Left forelimb (tissue), 1 donor: ENCODE results near the gene PPP1R7.
"Not testable (repeated sequence)": the region's sequence is repeated elsewhere in the genome, so short reads cannot be mapped to it uniquely, and the experiment has no call there.

Experiments
- DNase-seq: peaks from one replicate; pipeline ENCODE4 v3.0.0-alpha.2; 2018; ENCODE audit warnings: low spot score

The PPP1R7 gene, protein sequence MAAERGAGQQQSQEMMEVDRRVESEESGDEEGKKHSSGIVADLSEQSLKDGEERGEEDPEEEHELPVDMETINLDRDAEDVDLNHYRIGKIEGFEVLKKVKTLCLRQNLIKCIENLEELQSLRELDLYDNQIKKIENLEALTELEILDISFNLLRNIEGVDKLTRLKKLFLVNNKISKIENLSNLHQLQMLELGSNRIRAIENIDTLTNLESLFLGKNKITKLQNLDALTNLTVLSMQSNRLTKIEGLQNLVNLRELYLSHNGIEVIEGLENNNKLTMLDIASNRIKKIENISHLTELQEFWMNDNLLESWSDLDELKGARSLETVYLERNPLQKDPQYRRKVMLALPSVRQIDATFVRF

DNA sequence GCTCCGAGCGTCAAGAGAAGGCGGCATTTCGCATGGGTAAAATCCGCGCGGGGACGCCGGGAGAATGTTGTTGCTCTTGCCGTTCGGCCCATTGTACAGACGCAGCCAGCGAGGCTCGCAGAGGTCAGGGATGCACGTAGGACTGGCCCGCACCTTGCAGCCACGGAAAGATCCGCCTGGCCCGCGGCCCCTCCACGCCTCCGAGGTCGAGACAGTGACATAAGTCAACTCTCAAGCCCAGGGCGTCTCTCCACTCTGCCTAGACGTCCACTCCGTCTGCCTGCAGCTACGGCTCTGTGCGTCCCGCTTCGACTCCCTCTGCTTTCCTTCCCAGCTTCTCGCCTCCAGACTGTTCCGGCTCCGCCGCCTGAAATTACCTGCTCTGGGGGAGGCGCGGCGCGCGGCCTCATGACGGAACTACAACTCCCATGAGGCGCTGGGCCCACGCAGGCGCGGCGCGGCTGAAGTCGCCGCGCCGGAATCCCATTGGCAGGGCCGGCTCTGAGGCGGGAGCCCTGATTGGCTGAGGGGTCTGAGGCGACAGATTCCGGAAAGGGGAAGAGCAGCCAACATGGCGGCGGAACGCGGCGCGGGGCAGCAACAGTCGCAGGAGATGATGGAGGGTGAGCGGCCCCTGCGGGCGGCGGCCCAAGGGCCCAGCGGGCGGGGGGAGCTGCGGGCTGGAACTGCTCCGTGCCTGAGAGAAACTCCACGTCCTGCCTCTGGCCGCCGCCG, at the start of gene PPP1R7:
Gene PPP1R7 (plus strand): TSS at position 543 of the 735 bp plus-strand sequence. CDS start 29 bp downstream, at position 572.
- peak; percentile 94 for DNase-seq

GRCh38 chr2:241102239-241102803, 47.9 kb upstream of the PPP1R7 start, which contains the start of gene MTERF4:
Gene MTERF4, minus strand, starts transcription at chr2:241102287. Its CDS starts 14 bp downstream, at chr2:241102273.
- DNase-seq = peak; percentile 93

DNA sequence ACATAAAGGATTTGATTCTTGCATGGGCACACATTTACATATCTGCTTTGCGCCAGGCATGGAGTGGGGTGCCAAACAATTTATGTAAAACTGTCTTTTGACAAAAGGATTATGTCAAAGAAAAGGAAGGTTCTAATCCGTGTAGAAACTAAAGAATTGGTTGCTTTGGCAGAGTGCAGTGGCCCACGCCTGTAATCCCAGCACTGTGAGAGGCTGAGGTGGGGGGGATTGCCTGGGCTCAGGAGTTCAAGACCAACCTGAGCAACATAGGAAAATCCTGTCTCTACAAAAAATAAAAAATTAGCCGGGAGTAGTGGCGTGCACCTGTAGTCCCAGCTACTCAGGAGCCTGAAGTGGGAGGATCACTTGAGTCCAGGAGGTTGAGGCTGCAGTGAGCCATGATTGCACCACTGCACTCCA, 47.1 kb upstream of the PPP1R7 start:
- DNase-seq = peak; percentile 22

- DNase-seq = not testable (repeated sequence)
These were observed 45.7 kb upstream of the PPP1R7 start for GRCh38 chr2:241104611-241105010.

- peak; percentile 48 for DNase-seq
These were observed 44.6 kb upstream of the PPP1R7 start for GRCh38 chr2:241105641-241106040.

GRCh38 chr2:241107031-241107783, 43.1 kb upstream of the PPP1R7 start:
- peak; percentile 53 for DNase-seq

GRCh38 chr2:241108271-241109209, 41.7 kb upstream of the PPP1R7 start:
- peak; percentile 46 for DNase-seq

DNA sequence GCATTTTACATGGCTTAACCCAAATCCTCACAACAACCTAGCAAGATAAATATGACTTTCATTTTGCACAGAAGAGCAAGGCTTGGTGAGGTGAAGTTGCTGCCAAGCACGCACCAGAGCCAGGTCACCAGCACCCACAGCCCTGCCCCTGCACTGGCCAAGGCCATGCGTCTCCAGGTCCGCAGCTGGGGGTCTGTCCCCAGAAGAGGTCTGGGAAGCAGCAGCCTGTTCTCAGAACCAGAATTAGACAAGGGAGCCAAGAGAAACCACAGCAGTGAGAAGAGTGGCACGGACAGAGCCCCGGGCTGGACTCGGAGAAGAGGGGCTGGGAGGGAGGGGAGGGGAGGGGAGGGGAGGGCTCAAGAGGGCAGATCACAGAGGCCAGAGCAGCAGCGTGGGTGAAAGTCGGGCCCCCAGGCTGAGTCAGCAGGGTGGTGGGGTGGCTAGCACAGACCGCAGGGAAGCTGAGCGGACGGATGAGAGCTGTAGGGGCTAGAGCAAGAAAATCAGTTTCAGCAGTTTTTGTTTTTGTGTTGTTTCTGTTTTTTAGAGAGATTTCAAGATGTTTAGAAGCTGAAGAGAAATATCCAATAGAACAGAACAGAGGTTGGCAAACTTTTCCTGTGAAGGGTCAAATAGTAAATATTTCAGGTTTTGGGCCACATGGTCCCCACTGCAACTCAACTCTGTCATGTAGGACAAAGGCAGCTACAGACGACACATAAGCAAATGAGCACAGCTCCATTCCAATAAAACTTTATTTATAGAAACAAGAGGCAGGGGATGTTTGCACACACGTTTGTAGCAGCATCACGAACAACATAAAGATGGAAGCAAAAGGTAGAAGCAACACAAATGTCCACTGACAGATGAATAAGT, 40.8 kb upstream of the PPP1R7 start:
- peak; percentile 46 for DNase-seq

- DNase-seq = peak; percentile 26
These were observed 40.1 kb upstream of the PPP1R7 start for GRCh38 chr2:241110089-241110606.

DNA sequence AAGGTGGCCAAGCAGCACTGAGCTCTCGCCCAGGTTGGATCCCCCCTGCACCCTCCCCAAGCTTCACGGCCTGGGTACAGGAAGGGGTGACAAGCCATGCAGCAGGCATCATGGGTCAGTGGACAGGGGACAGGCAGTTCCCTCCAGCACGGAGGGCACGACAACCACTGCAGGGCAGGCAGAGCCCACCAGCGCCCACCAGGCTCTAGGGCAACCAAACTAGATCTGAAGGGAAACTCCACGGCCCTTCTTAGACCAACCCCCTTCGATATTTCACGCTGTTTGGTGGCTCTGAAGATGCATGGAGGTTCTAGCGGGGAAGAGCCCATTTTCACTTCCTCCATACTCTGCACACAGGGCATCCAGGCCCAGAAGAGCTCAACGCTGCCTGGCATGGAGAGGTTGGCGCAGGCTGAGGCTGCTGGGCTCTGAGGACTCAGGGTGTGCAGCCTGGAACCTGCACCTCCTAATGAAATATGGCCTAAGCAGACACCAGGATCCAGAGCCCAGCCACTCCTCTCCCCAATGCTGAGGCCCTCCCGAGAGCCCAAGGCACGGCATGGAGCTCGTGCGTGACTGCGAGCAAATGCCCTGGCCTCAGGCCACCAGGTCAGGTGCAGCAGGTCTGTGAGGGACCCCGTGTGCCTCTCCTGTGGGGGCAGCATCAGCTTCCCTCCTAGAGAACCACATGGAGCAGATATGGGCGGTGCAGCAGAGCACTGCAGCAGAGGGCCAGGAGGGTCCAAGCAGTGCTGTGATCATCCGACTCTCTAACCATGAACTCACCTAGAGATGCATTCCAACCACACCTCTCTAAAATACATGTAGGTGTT, 39.4 kb upstream of the PPP1R7 start:
- peak; percentile 53 for DNase-seq

GRCh38 chr2:241111440-241111805, 38.8 kb upstream of the PPP1R7 start:
- DNase-seq = peak; percentile 25

DNA sequence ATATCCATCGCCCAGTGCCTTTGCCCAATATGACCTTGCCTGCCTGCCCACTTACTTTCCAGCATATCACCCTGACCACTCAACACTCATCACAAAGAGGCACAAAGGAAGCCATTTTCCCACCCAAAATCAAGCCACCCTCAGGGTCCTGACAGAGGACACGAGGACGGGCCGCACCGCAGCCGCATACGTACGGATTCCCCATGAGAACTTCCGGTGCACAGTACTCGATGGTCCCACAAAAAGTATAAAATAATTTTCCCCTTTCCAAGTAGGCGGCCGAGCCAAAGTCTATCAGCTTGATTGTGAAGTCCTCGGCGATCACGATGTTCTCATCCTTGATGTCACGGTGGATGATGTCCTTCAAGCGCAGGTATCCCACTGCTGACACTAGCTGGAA, 38.2 kb upstream of the PPP1R7 start:
- DNase-seq = peak; percentile 9

- peak; percentile 31 for DNase-seq
These were observed 37.7 kb upstream of the PPP1R7 start for GRCh38 chr2:241112592-241112991.

GRCh38 chr2:241114836-241115235, 35.4 kb upstream of the PPP1R7 start:
- DNase-seq = peak; percentile 46

DNA sequence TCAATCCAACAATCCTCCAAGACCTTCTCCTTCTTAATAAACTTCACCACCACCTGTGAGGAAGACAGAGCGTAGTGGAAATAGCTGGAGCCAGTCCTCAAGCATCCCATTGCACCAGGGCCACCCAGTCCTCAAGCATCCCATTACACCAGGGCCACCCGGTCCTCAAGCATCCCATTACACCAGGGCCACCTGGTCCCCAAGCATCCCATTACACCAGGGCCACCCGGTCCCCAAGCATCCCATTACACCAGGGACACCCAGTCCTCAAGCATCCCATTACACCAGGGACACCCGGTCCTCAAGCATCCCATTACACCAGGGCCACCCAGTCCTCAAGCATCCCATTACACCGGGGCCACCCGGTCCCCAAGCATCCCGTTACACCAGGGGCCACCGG, 34.9 kb upstream of the PPP1R7 start:
- DNase-seq = peak; percentile 41

- DNase-seq = peak; percentile 34
These were observed 33.4 kb upstream of the PPP1R7 start for GRCh38 chr2:241116606-241117560.

DNA sequence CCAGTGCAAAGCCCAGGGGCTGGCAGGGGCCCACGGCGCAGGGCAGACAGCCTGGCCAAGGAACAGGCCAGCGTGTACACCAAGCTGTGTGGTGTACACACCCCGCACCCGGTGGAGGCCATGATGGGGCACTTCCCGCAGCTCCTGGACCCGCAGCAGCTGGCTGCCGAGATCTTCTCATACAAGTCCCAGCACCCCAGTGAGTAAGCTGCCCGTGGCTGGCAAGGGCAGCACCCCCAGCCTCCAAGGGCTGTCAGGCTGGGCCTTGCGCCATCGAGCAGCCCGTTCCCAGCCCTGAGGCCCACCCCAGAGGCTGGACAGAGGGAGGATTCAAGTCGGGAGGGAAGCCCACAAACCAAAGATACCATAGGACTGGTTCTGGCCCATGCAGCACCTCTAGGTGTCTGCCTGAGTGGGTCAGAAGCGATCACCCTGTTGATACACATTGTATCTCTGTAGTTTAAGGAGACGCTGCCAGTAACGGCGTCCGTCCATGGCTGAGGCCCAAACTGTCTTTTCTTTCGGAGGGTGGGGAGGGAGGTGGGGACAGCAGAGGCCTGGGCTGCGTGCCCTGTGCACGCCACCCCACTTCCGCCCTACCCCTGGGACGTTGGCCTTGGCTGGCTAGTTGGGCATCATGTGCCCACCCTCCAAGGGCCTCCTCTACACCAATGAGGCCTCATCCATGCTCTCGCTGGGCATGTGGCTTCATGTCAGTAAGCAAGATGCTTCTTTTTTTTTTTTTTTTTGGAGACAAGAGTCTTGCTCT, 31.3 kb upstream of the PPP1R7 start:
- peak; percentile 55 for DNase-seq
